WTC11 (cell line): ENCODE data around the gene IL31.

Experiments used
- NR1H2 ChIP-seq: sonication (generic); formaldehyde crosslinking; IDR thresholded peaks from 2 replicates; pipeline ENCODE4 v1.9.0; 2021; ENCODE audit warnings: mild to moderate bottlenecking, moderate library complexity, missing genetic modification reagents
- SP1 ChIP-seq: sonication (generic); formaldehyde crosslinking; conservative IDR thresholded peaks from 2 replicates; pipeline ENCODE4 v1.8.1; 2022; ENCODE audit warnings: missing genetic modification reagents
- ZSCAN18 ChIP-seq: fragments of 250-450 bp; sonication (Bioruptor Pico); IDR thresholded peaks from 2 replicates; pipeline ENCODE4 v2.1.2; 2022; ENCODE audit warnings: mild to moderate bottlenecking, moderate library complexity
- TF ChIP-seq, protein P1 (sequence below): sonication (generic); formaldehyde crosslinking; IDR thresholded peaks from 2 replicates; pipeline ENCODE4 v1.8.1; 2023; ENCODE audit warnings: mild to moderate bottlenecking, missing genetic modification reagents, moderate library complexity

DNA sequence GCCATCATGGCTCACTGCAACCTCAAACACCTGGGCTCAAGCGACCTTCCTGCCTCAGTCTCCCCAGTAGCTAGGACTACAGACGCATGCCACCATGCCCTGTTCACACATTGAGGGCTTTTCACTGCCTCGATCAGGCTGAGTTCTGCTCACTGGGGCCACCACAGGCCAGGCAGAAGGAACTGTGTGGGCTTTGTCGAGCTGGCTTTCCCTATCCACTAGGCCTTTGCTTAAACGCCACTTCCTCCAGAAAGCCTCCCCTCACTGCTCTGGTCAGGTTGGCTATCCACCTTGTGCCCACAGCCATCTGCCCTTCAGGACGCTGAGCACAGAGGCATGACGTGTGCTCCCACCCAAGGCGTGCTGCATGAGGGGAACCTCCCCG is 50.3 kb downstream of the IL31 start:
- TF ChIP-seq, protein P1, sequence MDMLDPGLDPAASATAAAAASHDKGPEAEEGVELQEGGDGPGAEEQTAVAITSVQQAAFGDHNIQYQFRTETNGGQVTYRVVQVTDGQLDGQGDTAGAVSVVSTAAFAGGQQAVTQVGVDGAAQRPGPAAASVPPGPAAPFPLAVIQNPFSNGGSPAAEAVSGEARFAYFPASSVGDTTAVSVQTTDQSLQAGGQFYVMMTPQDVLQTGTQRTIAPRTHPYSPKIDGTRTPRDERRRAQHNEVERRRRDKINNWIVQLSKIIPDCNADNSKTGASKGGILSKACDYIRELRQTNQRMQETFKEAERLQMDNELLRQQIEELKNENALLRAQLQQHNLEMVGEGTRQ (CRISPR knock-in tag) = no peak
- TF ChIP-seq SP1 (CRISPR knock-in tag) = no peak
- TF ChIP-seq NR1H2 (CRISPR knock-in tag) = no peak
- TF ChIP-seq ZSCAN18 = no peak
